BLaER1 treated with 17β-estradiol and CSF1 and Interleukin-3, amounts not matched to agents 10 nM and 100 nM (cell line): ENCODE data around the gene PLXNA3.

Experiments used
- H3K27ac ChIP-seq, 11 experiments: shearing (Covaris generic); formaldehyde crosslinking; 2 replicates each; pipeline ENCODE4 v1.8.1; 2022
- H3K27me3 ChIP-seq, 11 experiments: shearing (Covaris generic); formaldehyde crosslinking; 2 replicates each; pipeline ENCODE4 v1.8.1; 2022
- H3K36me3 ChIP-seq, 11 experiments: shearing (Covaris generic); formaldehyde crosslinking; 2 replicates each; pipeline ENCODE4 v1.8.1; 2022
- H3K4me1 ChIP-seq, 10 experiments: shearing (Covaris generic); formaldehyde crosslinking; 2 replicates each; pipeline ENCODE4 v1.8.1; 2022
- H3K4me2 ChIP-seq, 11 experiments: shearing (Covaris generic); formaldehyde crosslinking; 2 replicates each; pipeline ENCODE4 v1.8.1; 2022
- H3K4me3 ChIP-seq, 10 experiments: shearing (Covaris generic); formaldehyde crosslinking; 2 replicates each; pipeline ENCODE4 v1.8.1; 2022
- H3K9ac ChIP-seq, 11 experiments: shearing (Covaris generic); formaldehyde crosslinking; 2 replicates each; pipeline ENCODE4 v1.8.1; 2022
- H3K9me3 ChIP-seq, 11 experiments: shearing (Covaris generic); formaldehyde crosslinking; replicated peaks in 1 of 11; 2 replicates each; pipeline ENCODE4 v1.8.1; 2022
- H4K20me1 ChIP-seq, 11 experiments: shearing (Covaris generic); formaldehyde crosslinking; 2 replicates each; pipeline ENCODE4 v1.8.1; 2022
- Cebpa-rat ChIP-seq, 11 experiments: shearing (Covaris generic); IDR thresholded peaks; 2 replicates each; pipeline ENCODE4 v1.8.1; 2022

The PLXNA3 gene

DNA sequence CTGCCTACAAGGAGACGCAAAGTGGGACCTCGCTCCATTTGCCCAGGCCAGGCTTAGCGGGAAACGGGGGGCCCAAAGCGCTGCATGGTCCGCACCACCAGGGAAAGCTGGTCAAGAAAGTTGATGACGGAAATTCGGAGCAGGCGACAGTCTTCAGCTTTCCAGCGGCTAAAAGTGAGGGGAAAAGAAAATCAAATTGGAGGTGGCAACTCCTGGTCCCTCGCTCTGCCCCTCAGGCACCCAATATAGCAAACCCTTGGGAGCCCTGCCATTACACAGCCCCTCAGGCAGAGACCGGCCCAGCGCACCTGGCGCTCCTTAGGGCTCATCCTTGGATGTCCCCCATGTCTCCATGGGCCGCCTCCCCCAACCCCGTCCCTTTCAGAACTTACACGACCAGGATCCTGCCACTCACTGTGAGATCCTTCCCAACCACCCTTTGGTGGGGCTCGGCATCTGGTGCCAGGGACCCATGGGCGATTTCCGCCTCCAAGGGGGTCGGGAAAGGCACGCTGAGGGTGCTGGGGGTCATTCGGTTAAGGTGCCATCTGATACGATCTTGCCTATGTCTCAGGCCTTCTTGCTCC, 19.9 kb downstream of the PLXNA3 start:
- TF ChIP-seq Cebpa-rat (IDR thresholded peaks at IDR 0.05), result no peak

DNA sequence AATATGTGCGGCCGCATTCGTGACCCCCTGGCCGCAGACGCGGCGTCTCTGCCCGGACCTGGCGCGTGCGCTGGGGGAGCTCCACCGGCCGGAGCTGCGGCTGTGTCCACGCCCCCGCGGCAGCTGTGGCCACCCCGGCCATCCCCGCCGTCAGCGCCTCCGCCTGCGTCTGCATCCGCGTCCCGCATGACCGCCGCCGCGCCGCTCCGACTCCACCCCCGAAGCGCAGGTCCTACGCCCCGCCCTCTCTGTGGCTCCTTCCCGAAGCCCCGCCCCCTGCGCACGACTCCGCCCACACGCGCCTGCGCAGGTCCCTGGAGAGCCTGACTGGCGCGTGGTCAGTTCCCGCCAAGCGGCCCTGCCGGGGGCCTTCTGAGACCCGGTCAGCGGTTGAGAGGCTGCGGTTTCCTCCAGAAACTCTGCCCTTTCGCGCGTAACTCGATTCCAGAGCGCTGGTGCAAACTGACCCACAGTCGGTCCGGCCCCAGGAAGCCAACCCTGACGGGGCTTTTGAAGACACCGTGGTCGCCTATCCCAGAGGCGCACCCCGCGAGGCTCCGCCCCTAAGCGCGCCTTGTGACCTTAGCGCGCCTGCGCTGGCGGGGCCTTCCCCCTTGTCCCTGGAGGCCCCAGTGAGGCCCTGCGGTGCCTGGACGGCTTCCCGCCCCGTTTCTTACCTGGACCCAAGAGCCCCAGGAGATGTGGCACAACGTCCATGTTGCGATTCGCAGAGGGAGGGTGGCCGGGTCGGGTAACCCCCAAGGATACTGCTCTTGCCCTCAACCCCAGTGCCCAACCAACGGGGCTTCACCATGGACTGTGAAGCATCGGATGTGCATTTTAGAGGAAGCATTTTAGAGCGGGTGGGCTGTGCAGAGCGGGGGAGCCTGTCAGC, 20.9 kb downstream of the PLXNA3 start, which contains the start of gene LAGE3:
Gene LAGE3, minus strand, starts transcription at position 554 of the 895 bp plus-strand sequence. Its CDS starts 366 bp downstream, at position 188.
- Histone ChIP-seq H3K27ac (peak within 1 kb of the TSS; percentile 40 to 89 (median 84)), H3K4me1 (peaks cover 31 to 55% (median 39%) of the 10 kb centered on the region in 10 experiments), H3K4me2 (peak within 1 kb of the TSS; percentile 49 to 91 (median 78)), H3K9ac (peak within 1 kb of the TSS; percentile 60 to 81 (median 77)), H4K20me1 (peaks cover 0 to 27% (median 14%) of the 10 kb centered on the region in 11 experiments; a peak in 13 of 22 replicates), H3K27me3 (peaks cover 34 to 73% (median 62%) of the 10 kb centered on the region in 11 experiments), H3K4me3 (peak within 1 kb of the TSS; percentile 45 to 73 (median 62)), H3K36me3 (peaks cover 0 to 13% (median 4%) of the 10 kb centered on the region in 11 experiments; a peak in 7 of 22 replicates), H3K9me3 (peaks cover 0 to 8% (median 0%) of the 10 kb centered on the region in 11 experiments; a peak in 2 of 22 replicates)
- no peak for TF ChIP-seq Cebpa-rat (IDR thresholded peaks at IDR 0.05)

More for the DNA sequence above, 19.9 kb downstream of the PLXNA3 start:
- Histone ChIP-seq H3K4me1 (peaks cover 21 to 45% (median 29%) of the 10 kb centered on the region in 10 experiments), H3K4me3 (peak overlapping the region; percentile 45 to 73 (median 62)), H3K27ac (peak overlapping the region in 10 of 11 experiments; percentile 40 to 89 (median 83); a peak in 15 of 22 replicates), H4K20me1 (peaks cover 0 to 29% (median 15%) of the 10 kb centered on the region in 11 experiments; a peak in 14 of 22 replicates), H3K36me3 (peaks cover 0 to 17% (median 6%) of the 10 kb centered on the region in 11 experiments; a peak in 5 of 22 replicates), H3K27me3 (peaks cover 29 to 73% (median 59%) of the 10 kb centered on the region in 11 experiments), H3K4me2 (peak overlapping the region; percentile 49 to 91 (median 78)), H3K9me3 (peaks cover 0 to 8% (median 0%) of the 10 kb centered on the region in 11 experiments; a peak in 2 of 22 replicates), H3K9ac (peak overlapping the region; percentile 60 to 81 (median 77); a peak in 21 of 22 replicates)

DNA sequence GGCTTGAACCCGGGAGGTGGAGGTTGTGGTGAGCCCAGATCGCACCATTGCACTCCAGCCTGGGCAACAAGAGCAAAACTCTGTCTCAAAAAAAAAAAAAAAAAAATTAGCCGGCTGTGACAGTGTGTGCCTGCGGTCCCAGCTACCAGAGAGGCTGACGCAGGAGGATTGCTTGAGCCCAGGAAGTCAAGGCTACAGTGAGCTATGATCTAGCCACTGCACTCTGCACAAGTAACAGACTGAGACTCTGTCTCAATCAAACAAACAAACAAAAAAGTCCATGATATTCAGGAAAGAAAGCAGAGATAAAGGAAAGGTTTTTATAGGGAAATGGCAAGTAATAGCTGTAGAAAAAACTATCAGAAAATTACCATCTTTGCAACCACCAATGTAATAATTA, 23.1 kb downstream of the PLXNA3 start:
- H3K4me3 ChIP-seq, result no peak overlapping the region
- peaks cover 0 to 13% (median 5%) of the 10 kb centered on the region in 11 experiments; a peak in 8 of 22 replicates for H3K9me3 ChIP-seq
- peaks cover 42 to 81% (median 67%) of the 10 kb centered on the region in 11 experiments for H3K27me3 ChIP-seq
- no peak for TF ChIP-seq Cebpa-rat (IDR thresholded peaks at IDR 0.05)
- peaks cover 0 to 35% (median 21%) of the 10 kb centered on the region in 11 experiments; a peak in 12 of 22 replicates for H4K20me1 ChIP-seq
- no peak overlapping the region for H3K27ac ChIP-seq
- no peak overlapping the region for H3K9ac ChIP-seq
- H3K4me2 ChIP-seq, result no peak overlapping the region
- peaks cover 0 to 20% (median 11%) of the 10 kb centered on the region in 11 experiments; a peak in 12 of 22 replicates for H3K36me3 ChIP-seq
- H3K4me1 ChIP-seq, result peaks cover 44 to 72% (median 57%) of the 10 kb centered on the region in 10 experiments

DNA sequence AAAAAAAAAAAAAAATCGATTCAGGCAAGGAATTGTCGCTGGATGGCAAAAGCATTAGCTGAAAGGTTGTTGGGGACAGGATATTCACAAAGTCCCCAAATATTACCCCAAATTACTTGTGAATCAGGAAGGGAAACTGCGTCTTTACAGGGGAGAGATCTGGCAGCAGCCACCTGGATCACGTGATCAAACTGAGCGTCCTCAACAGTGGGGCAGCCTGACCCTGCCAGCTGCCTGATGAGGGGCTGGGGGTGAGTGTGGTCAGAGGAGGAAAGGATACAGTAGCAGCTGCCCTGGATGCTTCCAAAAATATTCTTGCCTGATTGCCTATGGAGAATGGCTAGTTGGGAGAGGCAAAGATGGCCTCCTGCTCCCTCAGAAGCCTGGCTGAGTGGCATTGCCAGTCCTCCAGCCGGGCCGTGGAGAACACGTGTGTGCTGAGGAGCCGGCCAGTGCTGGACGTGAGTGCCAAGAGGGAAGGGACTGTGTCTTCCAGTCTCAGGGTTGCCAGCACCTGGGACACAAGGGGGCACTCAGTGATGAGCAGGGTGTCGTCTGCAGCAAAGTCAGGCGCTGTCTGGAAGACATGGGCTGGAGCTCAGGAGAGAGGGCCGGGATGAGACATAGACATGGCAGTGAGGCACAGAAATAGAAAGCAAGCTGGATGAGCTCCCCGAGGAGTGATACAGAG, 24.0 kb downstream of the PLXNA3 start:
- Histone ChIP-seq H3K9ac (peak overlapping the region in 2 of 11 experiments; percentile 8 to 30; a peak in 1 of 22 replicates), H3K4me3 (no peak overlapping the region), H3K4me2 (peak overlapping the region in 7 of 11 experiments; percentile 70 to 88 (median 80); a peak in 9 of 22 replicates), H3K27ac (0 out of 22 replicates have a peak overlapping the region, but pooled peaks of 1 of the 11 experiments have one; percentile 24), H3K27me3 (peaks cover 42 to 74% (median 59%) of the 10 kb centered on the region in 11 experiments), H4K20me1 (peaks cover 0 to 35% (median 21%) of the 10 kb centered on the region in 11 experiments; a peak in 12 of 22 replicates), H3K9me3 (peaks cover 0 to 19% (median 9%) of the 10 kb centered on the region in 11 experiments; a peak in 11 of 22 replicates), H3K36me3 (peaks cover 0 to 20% (median 11%) of the 10 kb centered on the region in 11 experiments; a peak in 12 of 22 replicates), H3K4me1 (peaks cover 46 to 68% (median 58%) of the 10 kb centered on the region in 10 experiments)
- TF ChIP-seq Cebpa-rat (IDR thresholded peaks at IDR 0.05), result no peak

DNA sequence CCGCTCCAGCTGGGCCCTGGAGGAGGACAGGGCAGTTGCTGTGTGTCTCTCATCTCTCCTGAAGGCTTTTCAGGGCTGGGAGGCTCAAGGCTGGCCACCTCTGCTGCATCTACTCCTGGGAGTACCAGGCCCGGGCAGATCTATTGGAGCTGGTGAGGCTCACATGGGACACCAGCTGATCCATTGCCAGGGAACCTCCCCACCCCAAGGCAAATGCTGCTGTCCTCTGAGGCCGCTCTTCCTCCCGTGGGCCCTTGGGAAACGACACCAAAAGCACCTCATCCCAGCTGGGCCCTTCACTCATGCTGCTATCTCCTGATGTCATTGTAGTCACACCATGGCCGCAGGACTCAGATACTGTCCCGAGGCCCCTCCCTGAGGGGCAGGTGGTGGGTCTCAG, 24.7 kb downstream of the PLXNA3 start:
- Histone ChIP-seq H3K27me3 (peaks cover 42 to 67% (median 54%) of the 10 kb centered on the region in 11 experiments), H3K4me1 (peaks cover 50 to 69% (median 62%) of the 10 kb centered on the region in 10 experiments), H3K36me3 (peaks cover 0 to 20% (median 11%) of the 10 kb centered on the region in 11 experiments; a peak in 13 of 22 replicates), H3K27ac (0 out of 22 replicates have a peak overlapping the region, but pooled peaks of 1 of the 11 experiments have one; percentile 24), H3K9ac (peak overlapping the region in 3 of 11 experiments; percentile 30 to 44 (median 41); a peak in 3 of 22 replicates), H3K4me3 (no peak overlapping the region), H4K20me1 (peaks cover 0 to 38% (median 18%) of the 10 kb centered on the region in 11 experiments; a peak in 10 of 22 replicates), H3K4me2 (peak overlapping the region; percentile 70 to 89 (median 81)), H3K9me3 (peaks cover 0 to 26% (median 13%) of the 10 kb centered on the region in 11 experiments; a peak in 13 of 22 replicates)
- no peak for TF ChIP-seq Cebpa-rat (IDR thresholded peaks at IDR 0.05)

DNA sequence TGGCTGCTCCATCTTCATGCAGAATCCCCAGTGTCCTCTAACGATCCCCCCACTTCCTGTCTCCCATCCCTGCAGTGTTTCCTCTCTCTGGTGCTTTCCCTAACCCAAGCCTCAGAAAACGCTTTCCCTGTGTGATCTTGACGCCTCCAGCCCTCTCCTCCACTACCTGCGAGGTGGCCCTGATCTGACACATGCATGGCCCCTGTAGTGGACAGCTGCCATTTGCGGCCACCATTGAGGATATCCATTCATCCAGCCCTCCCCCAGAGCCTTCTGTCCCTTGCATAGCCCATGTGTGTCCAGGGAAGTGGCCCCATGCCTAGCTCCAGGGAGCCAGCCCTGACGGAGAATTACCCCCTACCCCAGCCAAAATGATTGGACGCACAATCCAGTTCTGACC, 25.2 kb downstream of the PLXNA3 start:
- Histone ChIP-seq H4K20me1 (peaks cover 0 to 36% (median 14%) of the 10 kb centered on the region in 11 experiments; a peak in 10 of 22 replicates), H3K4me3 (no peak overlapping the region), H3K4me2 (peak overlapping the region; percentile 70 to 89 (median 81)), H3K36me3 (peaks cover 0 to 26% (median 16%) of the 10 kb centered on the region in 11 experiments; a peak in 14 of 22 replicates), H3K9me3 (peaks cover 0 to 31% (median 18%) of the 10 kb centered on the region in 11 experiments; a peak in 13 of 22 replicates), H3K4me1 (peaks cover 51 to 64% (median 59%) of the 10 kb centered on the region in 10 experiments), H3K27me3 (peaks cover 42 to 64% (median 52%) of the 10 kb centered on the region in 11 experiments), H3K27ac (0 out of 22 replicates have a peak overlapping the region, but pooled peaks of 1 of the 11 experiments have one; percentile 24), H3K9ac (peak overlapping the region in 3 of 11 experiments; percentile 30 to 44 (median 41); a peak in 2 of 22 replicates)
- no peak for TF ChIP-seq Cebpa-rat (IDR thresholded peaks at IDR 0.05)
